ENCODE results near the gene GTPBP3. TPM values are rescaled to one million over a fixed set of nuclear protein-coding genes. Genes with fewer than 3 reads are reported as not detected.

Gene GTPBP3
- polyA plus RNA-seq, 1 donor (not counting 4 experiments of a cell fraction or from before 2014, with no cell fraction given) = 7.2 TPM

- no peak overlapping the region for H3K9ac ChIP-seq (ENCODE audit: control insufficient read depth, extremely low read depth, insufficient read depth, low read length)
- dilution Hi-C loops (cut with MboI; ENCODE audit: extremely low pct_ligation_motif_present, low sequenced_read_pairs) = no loop called here
- no peak for FAIRE-seq
Measured at GRCh38 chr19:17318966-17319365, 18.4 kb upstream of the GTPBP3 start.

GRCh38 chr19:17319473-17320238 is 17.7 kb upstream of the GTPBP3 start:
- H3K27me3 ChIP-seq (ENCODE audit: control insufficient read depth, extremely low read depth, insufficient read depth, low read length) = no peaks in the 10 kb centered on the region
- H3K9me1 ChIP-seq (ENCODE audit: control insufficient read depth, extremely low read depth, insufficient read depth, low read length) = no peaks in the 10 kb centered on the region
- H3K9ac ChIP-seq (ENCODE audit: control insufficient read depth, extremely low read depth, insufficient read depth, low read length) = no peak overlapping the region
- peaks cover 24 to 30% of the 10 kb centered on the region in 2 experiments for H3K36me3 ChIP-seq (ENCODE audit: control insufficient read depth in 2 of 2, extremely low read depth in 1 of 2, insufficient read depth in 2 of 2, low read length in 2 of 2)
- H3K9me3 ChIP-seq (ENCODE audit: control insufficient read depth, low read depth, low read length) = no peaks in the 10 kb centered on the region
- no peak overlapping the region for H2AFZ ChIP-seq (ENCODE audit: control insufficient read depth, low read length)
- FAIRE-seq (no peak), DNase-seq (ENCODE audit: low read depth, low spot score) (no peak)
- peaks cover under 1% of the 10 kb centered on the region for H3K79me2 ChIP-seq (ENCODE audit: control insufficient read depth, insufficient read depth, low read length)
- H3K4me2 ChIP-seq (ENCODE audit: control insufficient read depth, extremely low read depth, insufficient read depth, low read depth, low read length) = no peak overlapping the region
- H3K4me3 ChIP-seq (ENCODE audit: control insufficient read depth in 2 of 3, extremely low read depth in 1 of 3, insufficient read depth in 2 of 3, low read depth in 1 of 3, low read length in 3 of 3) = no peak overlapping the region
- H3K27ac ChIP-seq (ENCODE audit: control insufficient read depth, insufficient read depth, low read length) = no peak overlapping the region
- no peak for TF ChIP-seq CTCF (optimal IDR thresholded peaks at IDR 0.05 in 1 of 3, IDR thresholded peaks at IDR 0.05 in 1 of 3, conservative IDR thresholded peaks at IDR 0.05 in 1 of 3; ENCODE audit: extremely low read depth in 1 of 3, insufficient read depth in 2 of 3, low read length in 3 of 3)
- TF ChIP-seq EZH2 (IDR thresholded peaks at IDR 0.05; ENCODE audit: low read length) = no peak
- no peaks in the 10 kb centered on the region for H3K4me1 ChIP-seq (ENCODE audit: control insufficient read depth, extremely low read depth, insufficient read depth, low read length)
- H4K20me1 ChIP-seq (ENCODE audit: control insufficient read depth, extremely low read depth, insufficient read depth, low read length) = no peaks in the 10 kb centered on the region
- dilution Hi-C loops (cut with MboI; ENCODE audit: extremely low pct_ligation_motif_present, low sequenced_read_pairs) = no loop called here

More at GRCh38 chr19:17318966-17319365, 18.4 kb upstream of the GTPBP3 start:
- Histone ChIP-seq H3K4me2 (ENCODE audit: control insufficient read depth, extremely low read depth, insufficient read depth, low read depth, low read length) (no peak overlapping the region), H3K79me2 (ENCODE audit: control insufficient read depth, insufficient read depth, low read length) (peaks cover 7% of the 10 kb centered on the region), H3K27ac (ENCODE audit: control insufficient read depth, insufficient read depth, low read length) (no peak overlapping the region), H3K27me3 (ENCODE audit: control insufficient read depth, extremely low read depth, insufficient read depth, low read length) (no peaks in the 10 kb centered on the region), H3K9me1 (ENCODE audit: control insufficient read depth, extremely low read depth, insufficient read depth, low read length) (no peaks in the 10 kb centered on the region), H2AFZ (ENCODE audit: control insufficient read depth, low read length) (no peak overlapping the region), H3K36me3 (ENCODE audit: control insufficient read depth in 2 of 2, extremely low read depth in 1 of 2, insufficient read depth in 2 of 2, low read length in 2 of 2) (peaks cover 31 to 36% of the 10 kb centered on the region in 2 experiments), H4K20me1 (ENCODE audit: control insufficient read depth, extremely low read depth, insufficient read depth, low read length) (no peaks in the 10 kb centered on the region), H3K4me1 (ENCODE audit: control insufficient read depth, extremely low read depth, insufficient read depth, low read length) (no peaks in the 10 kb centered on the region), H3K9me3 (ENCODE audit: control insufficient read depth, low read depth, low read length) (no peaks in the 10 kb centered on the region), H3K4me3 (ENCODE audit: control insufficient read depth in 2 of 3, extremely low read depth in 1 of 3, insufficient read depth in 2 of 3, low read depth in 1 of 3, low read length in 3 of 3) (no peak overlapping the region)
- no peak for DNase-seq (ENCODE audit: low read depth, low spot score)
- no peak for TF ChIP-seq CTCF (optimal IDR thresholded peaks at IDR 0.05 in 1 of 3, IDR thresholded peaks at IDR 0.05 in 1 of 3, conservative IDR thresholded peaks at IDR 0.05 in 1 of 3; ENCODE audit: extremely low read depth in 1 of 3, insufficient read depth in 2 of 3, low read length in 3 of 3)
- TF ChIP-seq EZH2 (IDR thresholded peaks at IDR 0.05; ENCODE audit: low read length) = no peak
